DOHH2 (cell line): ENCODE results near the gene ALDH4A1.

Experiments used
- EZH2phosphoT487 ChIP-seq: fragments of 200-600 bp; sonication (generic); IDR thresholded peaks from 2 replicates; pipeline ENCODE4 v1.6.1; 2017; ENCODE audit warnings: borderline replicate concordance, mild to moderate bottlenecking, antibody characterized with exemption, low read length, moderate library complexity, mixed read lengths
- TF ChIP-seq, protein P1 (sequence below): fragments of 200-600 bp; sonication (generic); IDR thresholded peaks from one replicate; pipeline ENCODE4 v1.5.1; 2014; ENCODE audit warnings: antibody characterized with exemption, mild to moderate bottlenecking, low read depth, low read length; ENCODE audit not compliant: poor library complexity, severe bottlenecking

DNA sequence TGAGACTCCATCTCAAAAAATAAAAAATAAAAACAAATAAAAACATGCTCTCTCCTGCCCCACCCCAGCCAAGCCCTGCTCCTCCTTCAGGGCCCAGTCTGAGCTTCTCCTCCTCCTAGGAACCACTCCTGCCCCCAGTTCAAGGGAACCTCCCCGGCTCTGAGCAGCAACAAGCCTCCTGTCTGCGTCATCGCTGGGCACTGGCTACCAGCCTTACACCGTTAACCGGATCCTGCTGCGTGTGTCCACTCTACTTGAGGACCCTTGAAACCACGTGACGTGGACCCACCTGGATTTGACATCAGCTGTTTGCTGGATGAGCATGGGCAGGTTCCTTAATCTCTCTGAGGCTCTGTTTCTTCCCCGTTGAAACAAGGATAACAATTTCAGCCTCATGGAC is 41.3 kb downstream of the ALDH4A1 start:
- TF ChIP-seq, protein P1, sequence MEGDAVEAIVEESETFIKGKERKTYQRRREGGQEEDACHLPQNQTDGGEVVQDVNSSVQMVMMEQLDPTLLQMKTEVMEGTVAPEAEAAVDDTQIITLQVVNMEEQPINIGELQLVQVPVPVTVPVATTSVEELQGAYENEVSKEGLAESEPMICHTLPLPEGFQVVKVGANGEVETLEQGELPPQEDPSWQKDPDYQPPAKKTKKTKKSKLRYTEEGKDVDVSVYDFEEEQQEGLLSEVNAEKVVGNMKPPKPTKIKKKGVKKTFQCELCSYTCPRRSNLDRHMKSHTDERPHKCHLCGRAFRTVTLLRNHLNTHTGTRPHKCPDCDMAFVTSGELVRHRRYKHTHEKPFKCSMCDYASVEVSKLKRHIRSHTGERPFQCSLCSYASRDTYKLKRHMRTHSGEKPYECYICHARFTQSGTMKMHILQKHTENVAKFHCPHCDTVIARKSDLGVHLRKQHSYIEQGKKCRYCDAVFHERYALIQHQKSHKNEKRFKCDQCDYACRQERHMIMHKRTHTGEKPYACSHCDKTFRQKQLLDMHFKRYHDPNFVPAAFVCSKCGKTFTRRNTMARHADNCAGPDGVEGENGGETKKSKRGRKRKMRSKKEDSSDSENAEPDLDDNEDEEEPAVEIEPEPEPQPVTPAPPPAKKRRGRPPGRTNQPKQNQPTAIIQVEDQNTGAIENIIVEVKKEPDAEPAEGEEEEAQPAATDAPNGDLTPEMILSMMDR: no peak
- no peak for TF ChIP-seq EZH2phosphoT487
